ENCODE results near the gene UBE2M. TPM values are rescaled to one million over a fixed set of nuclear protein-coding genes. Genes with fewer than 3 reads are reported as not detected.

Gene UBE2M
- total and polyA plus RNA-seq, 3 experiments from 2014 or later: 22.5 to 191 (median 182) TPM

- Mint-ChIP-seq H3K9me3 (no peaks in the 10 kb centered on the region), H3K4me3 (peak overlapping the region in 1 of 7 donors; percentile 38), H3K27me3 (peaks cover 0 to 6% of the 10 kb centered on the region in 2 donors), H3K36me3 (peaks cover 0 to 18% (median 0%) of the 10 kb centered on the region in 3 donors), H3K4me1 (peaks cover 20 to 34% (median 23%) of the 10 kb centered on the region in 3 donors), H3K27ac (peak overlapping the region in 3 of 8 donors; percentile 6 to 74 (median 51))
- peaks cover 17% of the 10 kb centered on the region for H3K4me1 ChIP-seq (ENCODE audit: insufficient read depth, low read length)
- H3K9me3 ChIP-seq (ENCODE audit: low read length): no peaks in the 10 kb centered on the region
- no peaks in the 10 kb centered on the region for H3K36me3 ChIP-seq (ENCODE audit: insufficient read depth, low read length)
- peak in 1 of 5 donors; percentile 30 for DNase-seq
- H3K27me3 ChIP-seq (ENCODE audit: insufficient read depth, low read length, poor library complexity, severe bottlenecking): no peaks in the 10 kb centered on the region
- POLR2A ChIA-PET: no interaction called here
- no peak overlapping the region for H3K27ac ChIP-seq (ENCODE audit: low read depth, low read length)
- CTCF ChIA-PET: interaction anchor here (0.8 to 3.1 kb wide), 3 partner anchors 13 to 55 kb away, joined by 3 to 9 read pairs (median 3); no protein-coding TSS in a partner anchor
- no peak overlapping the region for H3K4me3 ChIP-seq (ENCODE audit: low read length)
These were observed 10.2 kb upstream of the UBE2M start for GRCh38 chr19:58568453-58569130.

DNA sequence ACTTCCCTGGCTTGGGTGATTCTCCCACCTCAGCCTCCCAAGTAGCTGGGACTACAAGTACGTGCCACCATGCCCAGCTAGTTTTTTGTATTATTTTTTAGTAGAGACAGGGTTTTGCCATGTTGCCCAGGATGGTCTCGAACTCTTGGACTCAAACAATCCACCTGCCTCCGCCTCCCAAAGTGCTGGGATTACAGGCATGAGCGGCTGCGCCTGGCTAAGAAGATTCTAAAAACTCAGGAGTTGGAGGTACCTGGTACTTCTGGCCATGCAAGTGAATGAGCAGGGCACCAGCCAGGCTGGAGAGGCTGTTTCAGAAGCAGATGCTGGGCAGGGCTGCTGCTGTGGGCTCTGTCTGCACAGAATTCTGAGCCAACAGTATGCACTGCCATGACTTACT is 8.6 kb upstream of the UBE2M start:
- H3K27me3 ChIP-seq (ENCODE audit: insufficient read depth, low read length, poor library complexity, severe bottlenecking): no peaks in the 10 kb centered on the region
- H3K4me1 ChIP-seq (ENCODE audit: insufficient read depth, low read length): peaks cover 20% of the 10 kb centered on the region
- H3K4me3 ChIP-seq (ENCODE audit: low read length): no peak overlapping the region
- Mint-ChIP-seq H3K4me3 (no peak overlapping the region), H3K9me3 (no peaks in the 10 kb centered on the region), H3K4me1 (peaks cover 15 to 30% (median 23%) of the 10 kb centered on the region in 3 donors), H3K27ac (no peak overlapping the region), H3K36me3 (peaks cover 0 to 13% (median 0%) of the 10 kb centered on the region in 3 donors), H3K27me3 (no peaks in the 10 kb centered on the region)
- POLR2A ChIA-PET: no interaction called here
- H3K36me3 ChIP-seq (ENCODE audit: insufficient read depth, low read length): no peaks in the 10 kb centered on the region
- H3K9me3 ChIP-seq (ENCODE audit: low read length): no peaks in the 10 kb centered on the region
- H3K27ac ChIP-seq (ENCODE audit: low read depth, low read length): no peak overlapping the region
- CTCF ChIA-PET: interaction anchor here (3.1 kb wide), 1 partner anchor 53 kb away, joined by 9 read pairs; no protein-coding TSS in a partner anchor
- DNase-seq: no peak

- no peak overlapping the region for H3K4me3 ChIP-seq (ENCODE audit: low read length)
- H3K36me3 Mint-ChIP-seq: peaks cover 0 to 12% (median 0%) of the 10 kb centered on the region in 3 donors
- no peaks in the 10 kb centered on the region for H3K27me3 Mint-ChIP-seq
- no peaks in the 10 kb centered on the region for H3K36me3 ChIP-seq (ENCODE audit: insufficient read depth, low read length)
- ChIA-PET POLR2A (interaction anchor here (2.4 kb wide), 1 partner anchor 9 kb away, joined by 12 read pairs; the partner anchor contains the start of gene MZF1), CTCF (no interaction called here)
- H3K27ac Mint-ChIP-seq: peak overlapping the region in 6 of 8 donors; percentile 31 to 89 (median 55)
- H3K4me3 Mint-ChIP-seq: peak overlapping the region; percentile 48 to 89 (median 68)
- H3K4me1 ChIP-seq (ENCODE audit: insufficient read depth, low read length): peaks cover 42% of the 10 kb centered on the region
- H3K9me3 ChIP-seq (ENCODE audit: low read length): no peaks in the 10 kb centered on the region
- H3K27me3 ChIP-seq (ENCODE audit: insufficient read depth, low read length, poor library complexity, severe bottlenecking): no peaks in the 10 kb centered on the region
- H3K4me1 Mint-ChIP-seq: peaks cover 35 to 53% (median 39%) of the 10 kb centered on the region in 3 donors
- H3K27ac ChIP-seq (ENCODE audit: low read depth, low read length): no peak overlapping the region
- H3K9me3 Mint-ChIP-seq: no peaks in the 10 kb centered on the region
- DNase-seq: no peak
These were observed 5.4 kb upstream of the UBE2M start for GRCh38 chr19:58563823-58564222.

DNA sequence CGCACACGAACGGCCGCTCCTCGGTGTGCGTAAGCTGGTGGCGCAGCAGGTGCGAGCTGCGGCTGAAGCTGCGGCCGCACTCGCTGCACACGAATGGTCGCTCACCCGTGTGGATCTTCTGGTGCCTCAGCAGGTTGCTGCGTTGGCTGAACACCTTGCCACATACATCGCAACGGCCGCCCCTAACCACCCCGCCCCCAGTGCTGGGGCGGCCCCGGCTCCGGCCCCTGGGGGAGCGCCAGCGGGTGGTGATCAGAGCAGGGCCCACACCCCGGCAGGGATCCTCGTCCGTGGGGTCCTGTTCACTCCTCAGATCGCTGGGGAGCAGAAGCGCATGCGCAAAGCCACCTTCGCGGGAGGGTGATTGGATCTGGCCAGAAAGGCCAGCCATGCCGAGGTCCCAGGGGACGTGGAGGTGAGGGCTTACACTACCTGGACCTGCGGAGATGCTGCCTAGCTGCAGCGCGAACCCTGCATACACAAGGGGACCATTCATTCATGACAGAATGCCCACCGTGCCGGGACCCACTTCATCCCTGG is 4.7 kb upstream of the UBE2M start:
- Mint-ChIP-seq H3K27ac (peak overlapping the region; percentile 60 to 95 (median 83)), H3K36me3 (peaks cover 0 to 11% (median 0%) of the 10 kb centered on the region in 3 donors), H3K9me3 (no peaks in the 10 kb centered on the region), H3K27me3 (no peaks in the 10 kb centered on the region), H3K4me3 (peak overlapping the region; percentile 81 to 92 (median 87)), H3K4me1 (peaks cover 36 to 57% (median 40%) of the 10 kb centered on the region in 3 donors)
- H3K36me3 ChIP-seq (ENCODE audit: insufficient read depth, low read length): no peaks in the 10 kb centered on the region
- peak overlapping the region; percentile 59 for H3K4me3 ChIP-seq (ENCODE audit: low read length)
- no peak overlapping the region for H3K27ac ChIP-seq (ENCODE audit: low read depth, low read length)
- no peak for DNase-seq
- peaks cover 42% of the 10 kb centered on the region for H3K4me1 ChIP-seq (ENCODE audit: insufficient read depth, low read length)
- H3K9me3 ChIP-seq (ENCODE audit: low read length): no peaks in the 10 kb centered on the region
- CTCF ChIA-PET: interaction anchor here (1.6 to 2.6 kb wide), 2 partner anchors 9 to 49 kb away, joined by 3 to 12 read pairs; no protein-coding TSS in a partner anchor
- no peaks in the 10 kb centered on the region for H3K27me3 ChIP-seq (ENCODE audit: insufficient read depth, low read length, poor library complexity, severe bottlenecking)
- POLR2A ChIA-PET: interaction anchor here (1.0 to 4.0 kb wide), 4 partner anchors 9 to 43 kb away, joined by 4 to 17 read pairs (median 8); partner anchors contain the start of genes CHMP2A, MZF1 and TRIM28

DNA sequence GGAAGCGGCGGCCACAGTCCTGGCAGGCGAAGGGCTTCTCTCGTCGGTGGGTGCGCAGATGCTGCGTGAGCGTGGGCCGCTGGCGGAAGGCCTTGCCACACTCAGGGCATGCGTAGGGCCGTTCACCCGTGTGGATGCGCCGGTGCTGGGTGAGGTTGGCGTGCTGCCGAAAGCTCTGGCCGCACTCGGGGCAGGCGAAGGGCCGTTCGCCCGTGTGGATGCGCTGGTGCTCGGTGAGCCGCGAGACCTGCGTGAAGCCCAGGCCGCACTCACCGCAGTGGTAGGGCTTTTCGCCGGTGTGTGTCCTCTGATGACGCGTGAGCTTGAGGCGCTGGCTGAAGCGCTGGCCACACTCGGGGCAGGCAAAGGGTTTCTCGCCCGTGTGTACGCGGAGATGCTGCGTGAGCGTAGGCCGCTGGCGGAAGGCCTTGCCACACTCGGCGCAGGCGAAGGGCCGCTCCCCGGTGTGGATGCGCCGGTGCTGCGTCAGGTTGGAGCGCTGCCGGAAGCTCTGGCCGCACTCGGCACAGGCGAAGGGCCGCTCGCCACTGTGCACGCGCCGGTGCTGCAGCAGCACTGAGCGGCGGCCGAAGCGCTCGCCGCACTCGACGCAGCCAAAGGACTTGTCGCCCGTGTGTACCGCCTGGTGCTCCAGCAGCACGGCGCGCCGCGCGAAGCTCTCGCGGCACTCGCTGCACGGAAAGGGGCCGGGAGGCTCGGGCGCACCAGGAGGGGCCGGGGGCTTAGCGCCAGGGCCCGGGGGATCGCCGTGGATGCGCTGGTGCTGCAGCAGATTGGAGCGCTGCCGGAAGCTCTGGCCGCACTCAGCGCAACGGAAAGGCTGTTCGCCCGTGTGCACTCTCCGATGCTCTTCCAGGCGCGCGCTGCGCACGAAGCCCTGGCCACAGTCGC is 4.0 kb upstream of the UBE2M start:
- Mint-ChIP-seq H3K27ac (peak overlapping the region in 7 of 8 donors; percentile 47 to 98 (median 91)), H3K27me3 (no peaks in the 10 kb centered on the region), H3K36me3 (peaks cover 0 to 16% (median 0%) of the 10 kb centered on the region in 3 donors), H3K9me3 (no peaks in the 10 kb centered on the region), H3K4me3 (peak overlapping the region; percentile 81 to 92 (median 87)), H3K4me1 (peaks cover 42 to 64% (median 47%) of the 10 kb centered on the region in 3 donors)
- no peaks in the 10 kb centered on the region for H3K9me3 ChIP-seq (ENCODE audit: low read length)
- ChIA-PET POLR2A (interaction anchor here (1.0 to 4.0 kb wide), 5 partner anchors 8 to 48 kb away, joined by 4 to 17 read pairs (median 5); partner anchors contain the start of genes CHMP2A, MZF1 and TRIM28), CTCF (interaction anchor here (1.6 to 2.6 kb wide), 3 partner anchors 10 to 48 kb away, joined by 3 to 12 read pairs (median 10); partner anchors contain the start of gene ZBTB45)
- peak in 2 of 5 donors; percentile 28 to 41 for DNase-seq
- H3K27me3 ChIP-seq (ENCODE audit: insufficient read depth, low read length, poor library complexity, severe bottlenecking): no peaks in the 10 kb centered on the region
- peak overlapping the region; percentile 59 for H3K4me3 ChIP-seq (ENCODE audit: low read length)
- peaks cover 47% of the 10 kb centered on the region for H3K4me1 ChIP-seq (ENCODE audit: insufficient read depth, low read length)
- H3K36me3 ChIP-seq (ENCODE audit: insufficient read depth, low read length): no peaks in the 10 kb centered on the region
- H3K27ac ChIP-seq (ENCODE audit: low read depth, low read length): peak overlapping the region; percentile 16

DNA sequence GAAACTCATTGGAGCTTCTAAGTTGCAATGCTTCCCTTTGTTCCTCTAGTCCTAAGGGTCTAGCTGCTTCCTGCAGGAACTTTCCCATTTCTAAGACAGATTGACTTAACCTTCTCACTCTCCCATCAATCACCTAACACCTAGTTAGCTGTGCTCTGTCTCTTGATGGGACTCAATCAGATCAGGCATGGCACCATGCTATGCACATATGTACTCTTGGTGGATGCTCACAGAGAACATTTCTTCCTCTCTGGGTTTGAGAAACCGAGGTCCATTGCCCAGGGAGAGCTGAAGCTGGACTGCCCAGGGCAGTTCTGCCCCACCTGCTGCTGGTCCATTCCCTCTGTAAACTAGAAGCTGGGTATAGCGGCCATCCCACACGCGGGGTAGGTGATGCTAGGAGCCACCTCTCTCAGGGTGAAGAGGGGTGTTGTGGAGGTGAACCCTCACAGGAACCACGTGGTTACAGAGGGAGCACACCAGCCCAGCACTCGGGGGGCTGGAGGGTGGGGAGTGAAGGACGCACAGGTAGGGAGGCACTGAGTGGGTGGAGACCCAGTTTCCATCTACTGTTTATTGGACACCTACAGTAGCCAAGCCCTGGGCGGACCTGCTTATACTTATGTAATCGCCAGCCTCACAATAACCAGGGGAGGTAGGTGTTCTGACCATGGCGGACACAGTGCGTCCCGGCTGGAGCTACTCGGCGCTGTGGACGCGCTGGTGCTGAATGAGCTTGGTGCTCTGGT is 3.1 kb upstream of the UBE2M start:
- H3K4me1 ChIP-seq (ENCODE audit: insufficient read depth, low read length): peaks cover 53% of the 10 kb centered on the region
- Mint-ChIP-seq H3K9me3 (no peaks in the 10 kb centered on the region), H3K36me3 (peaks cover 0 to 23% (median 0%) of the 10 kb centered on the region in 3 donors), H3K4me1 (peaks cover 49 to 73% (median 56%) of the 10 kb centered on the region in 3 donors), H3K27ac (peak overlapping the region in 6 of 8 donors; percentile 8 to 99 (median 91)), H3K4me3 (peak overlapping the region; percentile 81 to 92 (median 87)), H3K27me3 (no peaks in the 10 kb centered on the region)
- POLR2A ChIA-PET: interaction anchor here (0.8 to 4.0 kb wide), 5 partner anchors 10 to 47 kb away, joined by 3 to 17 read pairs (median 6); partner anchors contain the start of genes MZF1, TRIM28 and ZBTB45
- no peak for DNase-seq
- H3K36me3 ChIP-seq (ENCODE audit: insufficient read depth, low read length): peaks cover 6% of the 10 kb centered on the region
- H3K9me3 ChIP-seq (ENCODE audit: low read length): no peaks in the 10 kb centered on the region
- H3K27ac ChIP-seq (ENCODE audit: low read depth, low read length): peak overlapping the region; percentile 16
- no peaks in the 10 kb centered on the region for H3K27me3 ChIP-seq (ENCODE audit: insufficient read depth, low read length, poor library complexity, severe bottlenecking)
- peak overlapping the region; percentile 59 for H3K4me3 ChIP-seq (ENCODE audit: low read length)
- CTCF ChIA-PET: interaction anchor here (1.0 to 2.6 kb wide), 5 partner anchors 8 to 47 kb away, joined by 3 to 12 read pairs (median 4); partner anchors contain the start of gene ZBTB45

Measured in CD8-positive, alpha-beta memory T cell (primary cell).